ENCODE measurements around the gene CATSPERZ.
A peak's percentile ranks its signal among the peaks of the same experiment; 100 is the strongest.
"Not testable (repeated sequence)": the region's sequence is repeated elsewhere in the genome, so short reads cannot be mapped to it uniquely, and the experiment has no call there.

Gene CATSPERZ

GRCh38 chr11:64304316-64305072 lies 4.3 kb downstream of the CATSPERZ start:
- DNase-seq, result peak; percentile 94 to 95

- peak; percentile 100 for DNase-seq
Observed at GRCh38 chr11:64305075-64305690, 5.0 kb downstream of the CATSPERZ start, which contains the start of gene ESRRA. ESRRA (plus strand) TSS chr11:64305524; CDS start chr11:64307180, 1,656 bp downstream.

- DNase-seq, result peak; percentile 76 to 79
Observed at GRCh38 chr11:64305691-64306562, 5.8 kb downstream of the CATSPERZ start.

GRCh38 chr11:64306563-64306875 lies 6.4 kb downstream of the CATSPERZ start:
- DNase-seq, result no peak

- no peak for DNase-seq
Observed at GRCh38 chr11:64306876-64307622, 6.9 kb downstream of the CATSPERZ start.

GRCh38 chr11:64307795-64308194 lies 7.6 kb downstream of the CATSPERZ start:
- DNase-seq, result not testable (repeated sequence)

GRCh38 chr11:64312947-64313346 lies 12.8 kb downstream of the CATSPERZ start:
- no peak for DNase-seq

- no peak for DNase-seq
Observed at GRCh38 chr11:64313491-64314145, 13.5 kb downstream of the CATSPERZ start.

GRCh38 chr11:64314146-64314804 lies 14.1 kb downstream of the CATSPERZ start:
- no peak for DNase-seq

GRCh38 chr11:64314805-64315561 lies 14.8 kb downstream of the CATSPERZ start:
- no peak for DNase-seq

GRCh38 chr11:64315667-64316526 lies 15.7 kb downstream of the CATSPERZ start:
- not testable (repeated sequence) for DNase-seq

- peak in 1 of 2 donors; percentile 28 for DNase-seq
Observed at GRCh38 chr11:64316672-64317324, 16.6 kb downstream of the CATSPERZ start.

- peak; percentile 92 to 96 for DNase-seq
Observed at GRCh38 chr11:64317325-64317960, 17.3 kb downstream of the CATSPERZ start, which contains the start of gene TRMT112. TRMT112 (minus strand) TSS chr11:64317559; CDS start chr11:64317526, 33 bp downstream.

GRCh38 chr11:64317961-64318765 lies 18.0 kb downstream of the CATSPERZ start, which contains the start of gene PRDX5:
PRDX5 (plus strand) TSS chr11:64318121; CDS start chr11:64318216, 95 bp downstream.
- peak; percentile 89 to 94 for DNase-seq

- no peak for DNase-seq
Observed at GRCh38 chr11:64318766-64319761, 18.9 kb downstream of the CATSPERZ start.

- no peak for DNase-seq
Observed at GRCh38 chr11:64320556-64320955, 20.4 kb downstream of the CATSPERZ start.
